Neutrophil (primary cell): Measurements from ENCODE around the gene ARV1.
"Not testable (repeated sequence)": the region's sequence is repeated elsewhere in the genome, so short reads cannot be mapped to it uniquely, and the experiment has no call there.

Experiments
- H3K27ac ChIP-seq: fragments of 200-600 bp; sonication (generic); 2 replicates; pipeline ENCODE4 v1.5.1; 2016; ENCODE audit warnings: mild to moderate bottlenecking, moderate library complexity
- H3K27me3 ChIP-seq: fragments of 200-600 bp; sonication (generic); 2 replicates; pipeline ENCODE4 v1.6.0; 2016; ENCODE audit warnings: mild to moderate bottlenecking
- H3K36me3 ChIP-seq: fragments of 200-600 bp; sonication (generic); 2 replicates; pipeline ENCODE4 v1.5.1; 2017
- H3K4me1 ChIP-seq, 2 experiments: fragments of 200-600 bp in 1 of 2; sonication (generic) in 1 of 2; 1 replicate in 1 of 2; 2 replicates in 1 of 2; pipeline versions ENCODE4 v1.5.1 to v1.6.1; 2013 to 2016; ENCODE audit warnings: low read depth in 1 of 2, low read length in 1 of 2, mild to moderate bottlenecking in 1 of 2, moderate library complexity in 1 of 2; ENCODE audit not compliant: control insufficient read depth in 1 of 2, insufficient read depth in 1 of 2
- H3K4me3 ChIP-seq, 2 experiments: fragments of 200-600 bp in 1 of 2; sonication (generic) in 1 of 2; 1 replicate in 1 of 2; 2 replicates in 1 of 2; pipeline ENCODE4 v1.5.1; 2013 to 2016; ENCODE audit warnings: low read depth in 1 of 2, low read length in 1 of 2, mild to moderate bottlenecking in 1 of 2, moderate library complexity in 1 of 2
- H3K9me3 ChIP-seq: fragments of 200-600 bp; sonication (generic); 2 replicates; pipeline ENCODE4 v1.5.1; 2016
- CTCF ChIP-seq: fragments of 200-600 bp; sonication (generic); IDR thresholded peaks from 2 replicates; pipeline ENCODE4 v1.5.1; 2016; ENCODE audit warnings: antibody characterized with exemption

Gene ARV1

GRCh38 chr1:230982696-230983095 lies 3.8 kb downstream of the ARV1 start:
- no peak for TF ChIP-seq CTCF
- no peak overlapping the region for H3K27ac ChIP-seq
- peaks cover 14 to 15% of the 10 kb centered on the region in 2 experiments for H3K4me1 ChIP-seq
- H3K9me3 ChIP-seq = no peaks in the 10 kb centered on the region
- no peaks in the 10 kb centered on the region for H3K36me3 ChIP-seq
- H3K4me3 ChIP-seq = no peak overlapping the region
- no peaks in the 10 kb centered on the region for H3K27me3 ChIP-seq

- Histone ChIP-seq H3K9me3 (no peaks in the 10 kb centered on the region), H3K36me3 (no peaks in the 10 kb centered on the region), H3K4me1 (peaks cover 10% of the 10 kb centered on the region in 2 experiments), H3K4me3 (no peak overlapping the region), H3K27me3 (no peaks in the 10 kb centered on the region), H3K27ac (no peak overlapping the region)
- TF ChIP-seq CTCF = no peak
Observed at GRCh38 chr1:230983811-230984210, 4.9 kb downstream of the ARV1 start.

- H3K27ac ChIP-seq, H3K36me3 ChIP-seq, H3K4me3 ChIP-seq, H3K9me3 ChIP-seq, H3K27me3 ChIP-seq, H3K4me1 ChIP-seq: not testable (repeated sequence)
Observed at GRCh38 chr1:230984622-230985515, 6.0 kb downstream of the ARV1 start.

- no peak overlapping the region for H3K4me3 ChIP-seq
- H3K36me3 ChIP-seq = peaks cover 4% of the 10 kb centered on the region
- no peak overlapping the region for H3K27ac ChIP-seq
- TF ChIP-seq CTCF = no peak
- H3K9me3 ChIP-seq = no peaks in the 10 kb centered on the region
- no peaks in the 10 kb centered on the region for H3K4me1 ChIP-seq
- H3K27me3 ChIP-seq = no peaks in the 10 kb centered on the region
Observed at GRCh38 chr1:230985711-230986110, 6.8 kb downstream of the ARV1 start.

GRCh38 chr1:230986976-230987375 lies 8.1 kb downstream of the ARV1 start:
- H3K27ac ChIP-seq = no peak overlapping the region
- no peak for TF ChIP-seq CTCF

GRCh38 chr1:230987448-230987847 lies 8.6 kb downstream of the ARV1 start:
- Histone ChIP-seq H3K4me1 (no peaks in the 10 kb centered on the region), H3K4me3 (no peak overlapping the region), H3K27me3 (no peaks in the 10 kb centered on the region), H3K27ac (no peak overlapping the region), H3K36me3 (peaks cover 15% of the 10 kb centered on the region), H3K9me3 (no peaks in the 10 kb centered on the region)
- no peak for TF ChIP-seq CTCF

More at GRCh38 chr1:230986976-230987375, 8.1 kb downstream of the ARV1 start:
- Histone ChIP-seq H3K27me3 (no peaks in the 10 kb centered on the region), H3K9me3 (no peaks in the 10 kb centered on the region), H3K4me3 (no peak overlapping the region), H3K4me1 (no peaks in the 10 kb centered on the region), H3K36me3 (peaks cover 11% of the 10 kb centered on the region)
